Epithelial cell of proximal tubule (primary cell): ENCODE measurements around the gene SAA4. TPM values are rescaled to one million over a fixed set of nuclear protein-coding genes. Genes with fewer than 3 reads are reported as not detected.

Experiments used
- DNase-seq: peaks from one replicate; pipeline ENCODE4 v3.0.0-alpha.2; 2011; ENCODE audit warnings: low read depth
- H3K4me3 ChIP-seq: 2 replicates; pipeline ENCODE4 v1.5.1; 2011; ENCODE audit warnings: low read depth, mild to moderate bottlenecking, low read length
- CTCF ChIP-seq: conservative IDR thresholded peaks from 2 replicates; pipeline ENCODE4 v1.5.1; 2012; ENCODE audit warnings: low read depth, mild to moderate bottlenecking, low read length
- total RNA-seq: library from RNA; depleted of rRNA; stranded (reverse); fragments of >200 nt; gene quantifications from 2 replicates; pipeline ENCODE4 v1.2.3, GENCODE V29; 2015

SAA4 gene
- total RNA-seq, 1 donor from 2014 or later: 2.8 TPM

GRCh38 chr11:18188796-18189195 is 47.8 kb downstream of the SAA4 start:
- H3K4me3 ChIP-seq: no peak overlapping the region
- no peak for TF ChIP-seq CTCF
- DNase-seq: no peak

Other genes starting within 250 kb of the SAA4 start
- gene SERGEF, start 223.8 kb downstream of the SAA4 start, total RNA-seq: 22.4 and 30.6 TPM in 2 replicates
- 0.07 TPM in 1 of 2 replicates, not detected in the other for gene TPH1, start 190.5 kb downstream of the SAA4 start, total RNA-seq
- gene SAAL1, start 130.7 kb downstream of the SAA4 start, total RNA-seq: 22.8 and 36.5 TPM in 2 replicates
- gene MRGPRX3, start 104.2 kb downstream of the SAA4 start, total RNA-seq: not detected in 2 replicates
- gene MRGPRX4, start 64.0 kb downstream of the SAA4 start, total RNA-seq: not detected in 2 replicates
- gene SAA2, start 11.9 kb upstream of the SAA4 start, total RNA-seq: 15.2 and 63.5 TPM in 2 replicates
- gene SAA1, start 29.5 kb upstream of the SAA4 start, total RNA-seq: 46.7 and 69.7 TPM in 2 replicates
- 11.5 and 16.9 TPM in 2 replicates for gene HPS5, start 85.3 kb upstream of the SAA4 start, total RNA-seq
- 30.8 and 47.9 TPM in 2 replicates for gene GTF2H1, start 85.8 kb upstream of the SAA4 start, total RNA-seq
- 1,254 and 1,671 TPM in 2 replicates for gene LDHA, start 157.8 kb upstream of the SAA4 start, total RNA-seq
- gene LDHC, start 175.5 kb upstream of the SAA4 start, total RNA-seq: not detected in 2 replicates
- gene LDHAL6A, start 219.1 kb upstream of the SAA4 start, total RNA-seq: not detected in 2 replicates